ENCODE measurements around the gene MEP1A. TPM values are rescaled to one million over a fixed set of nuclear protein-coding genes. Genes with fewer than 3 reads are reported as not detected.

MEP1A gene
- total and polyA plus RNA-seq, 9 of the 15 experiments (the other 6 are each of a cell fraction or from before 2014, with no cell fraction given) = not detected

- Histone ChIP-seq H2AFZ (ENCODE audit: low read depth, low read length) (no peak overlapping the region), H3K9me3 (replicated peaks; ENCODE audit: control insufficient read depth, insufficient read depth, low read depth, low read length) (no peaks in the 10 kb centered on the region), H3K9me1 (ENCODE audit: control insufficient read depth, insufficient read depth, low read length) (no peaks in the 10 kb centered on the region), H3K27ac (ENCODE audit: extremely low read depth, low read depth, low read length) (no peak overlapping the region), H3K4me3 (no peak overlapping the region), H4K20me1 (replicated peaks; ENCODE audit: control insufficient read depth, insufficient read depth, low read length) (no peaks in the 10 kb centered on the region), H3K79me2 (ENCODE audit: control insufficient read depth, insufficient read depth, low read length) (no peaks in the 10 kb centered on the region), H3K4me2 (ENCODE audit: insufficient read depth, low read length) (no peak overlapping the region), H3K36me3 (ENCODE audit: control insufficient read depth, insufficient read depth, low read length) (no peaks in the 10 kb centered on the region), H3K9ac (ENCODE audit: insufficient read depth in 1 of 2, low read depth in 2 of 2, low read length in 2 of 2) (no peak overlapping the region), H3K27me3 (ENCODE audit: control insufficient read depth in 2 of 2, insufficient read depth in 2 of 2, low read length in 2 of 2) (no peaks in the 10 kb centered on the region), H3K4me1 (replicated peaks in 1 of 2; ENCODE audit: control insufficient read depth in 2 of 2, insufficient read depth in 2 of 2, low read length in 2 of 2) (no peaks in the 10 kb centered on the region)
- ChIA-PET POLR2A (no interaction called here), CTCF (ENCODE audit: low intra/inter-chr PET ratio) (no interaction called here)
- ATAC-seq = no peak
- DNase-seq (ENCODE audit: extremely low read depth in 1 of 4, low spot score in 3 of 4) = no peak
- BruUV-seq (replicated peaks) = no TSS peak
- no peak for FAIRE-seq
- in situ Hi-C loops (cut with MboI) (no loop called here), intact Hi-C loops (cut with micrococcal nuclease) (no loop called here)
- 0% methylated on average over 1 of the region's 1 CpG for WGBS (ENCODE audit: insufficient coverage, low coverage, missing lambda C conversion rate)
- TF ChIP-seq FOXO4 (CRISPR knock-in tag; IDR thresholded peaks at IDR 0.05) = no peak
- TF ChIP-seq SREBF2 (CRISPR knock-in tag; IDR thresholded peaks at IDR 0.05) = no peak
- TF ChIP-seq STAT6 (CRISPR knock-in tag; IDR thresholded peaks at IDR 0.05) = no peak
- no peak for TF ChIP-seq FOXP1 (CRISPR knock-in tag; IDR thresholded peaks at IDR 0.05)
- TF ChIP-seq RBBP5 (IDR thresholded peaks at IDR 0.05; ENCODE audit: borderline replicate concordance, insufficient read depth, low read length, poor library complexity, severe bottlenecking) = no peak
- TF ChIP-seq ZNF232 (CRISPR knock-in tag; IDR thresholded peaks at IDR 0.05) = no peak
- TF ChIP-seq TFAP4 (CRISPR knock-in tag; IDR thresholded peaks at IDR 0.05; ENCODE audit: borderline replicate concordance) = no peak
- no peak for TF ChIP-seq U2AF1 (optimal IDR thresholded peaks at IDR 0.05; ENCODE audit: low read depth, low read length)
- no peak for TF ChIP-seq RUNX1 (IDR thresholded peaks at IDR 0.05; ENCODE audit: low read depth)
- TF ChIP-seq ZNF507 (tag; conservative IDR thresholded peaks at IDR 0.05) = no peak
- no peak for TF ChIP-seq HDAC2 (IDR thresholded peaks at IDR 0.05)
- no peak for TF ChIP-seq ZNF77 (CRISPR knock-in tag; IDR thresholded peaks at IDR 0.05)
- TF ChIP-seq DNMT1 (IDR thresholded peaks at IDR 0.05) = no peak
- TF ChIP-seq YY1 (IDR thresholded peaks at IDR 0.05; ENCODE audit: borderline replicate concordance in 1 of 3, control insufficient read depth in 1 of 3, extremely low read depth in 1 of 3, insufficient read depth in 3 of 3, insufficient read length in 1 of 3, insufficient replicate concordance in 2 of 3, low read depth in 1 of 3, low read length in 2 of 3) = no peak
- no peak for TF ChIP-seq ZBED1 (IDR thresholded peaks at IDR 0.05)
- TF ChIP-seq POLR3G (IDR thresholded peaks at IDR 0.05; ENCODE audit: extremely low read depth, insufficient read length, insufficient replicate concordance) = no peak
- TF ChIP-seq ZFP36 (IDR thresholded peaks at IDR 0.05; ENCODE audit: low read depth, low read length, partially characterized antibody) = no peak
Measured at GRCh38 chr6:46743425-46744158, 49.6 kb upstream of the MEP1A start.

Measured in K562 (cell line).